PC-9 (cell line): ENCODE measurements around the gene MTNR1A. TPM values are rescaled to one million over a fixed set of nuclear protein-coding genes. Genes with fewer than 3 reads are reported as not detected.

Experiments
- BruUV-seq: library from RNA; stranded (reverse); fragments of 400-500 nt; replicated peaks from 2 replicates; lab custom pipeline; 2021; lab: Mats Ljungman, UMichigan
- CTCF ChIA-PET: fragments of 300-600 bp; sonication (Branson Sonifier 250); formaldehyde crosslinking; loops from one replicate; lab custom pipeline; 2022; ENCODE audit warnings: antibody characterized with exemption; lab: Charles Lee
- POLR2A ChIA-PET: fragments of 300-600 bp; sonication (Branson Sonifier 250); formaldehyde crosslinking; loops from one replicate; lab custom pipeline; 2022; ENCODE audit warnings: antibody characterized with exemption; ENCODE audit not compliant: unreplicated experiment; lab: Charles Lee
- DNase-seq, 2 experiments: peaks; one replicate each; pipeline versions ENCODE4 v3.0.0 to v3.0.0-alpha.2; 2015 to 2022; ENCODE audit warnings: mixed read lengths in 1 of 2
- H2AFZ ChIP-seq: fragments of 200-600 bp; sonication (generic); 2 replicates; pipeline ENCODE4 v1.8.1; 2017; ENCODE audit warnings: antibody characterized with exemption
- H3F3A ChIP-seq: fragments of 200-600 bp; sonication (generic); 2 replicates; pipeline ENCODE4 v1.8.1; 2017; ENCODE audit warnings: antibody characterized with exemption, mild to moderate bottlenecking, low read depth; ENCODE audit not compliant: insufficient read depth
- H3K27ac ChIP-seq: fragments of 200-600 bp; sonication (generic); 2 replicates; pipeline ENCODE4 v1.6.1; 2016; ENCODE audit warnings: mixed run types
- H3K27me3 ChIP-seq: fragments of 200-600 bp; sonication (generic); 2 replicates; pipeline ENCODE4 v1.6.1; 2016; ENCODE audit warnings: low read depth, mixed run types; ENCODE audit not compliant: insufficient read depth
- H3K36me3 ChIP-seq: fragments of 200-600 bp; sonication (generic); 2 replicates; pipeline ENCODE4 v1.6.1; 2016; ENCODE audit warnings: low read depth, mixed run types
- H3K4me1 ChIP-seq: fragments of 200-600 bp; sonication (generic); replicated peaks from 2 replicates; pipeline ENCODE4 v1.6.1; 2016; ENCODE audit warnings: mixed run types; ENCODE audit not compliant: insufficient read depth
- H3K4me2 ChIP-seq: fragments of 200-600 bp; sonication (generic); 2 replicates; pipeline ENCODE4 v1.6.1; 2017; ENCODE audit warnings: mixed run types
- H3K4me3 ChIP-seq: fragments of 200-600 bp; sonication (generic); 2 replicates; pipeline ENCODE4 v1.6.1; 2016; ENCODE audit warnings: mixed run types
- H3K79me2 ChIP-seq: fragments of 200-600 bp; sonication (generic); 2 replicates; pipeline ENCODE4 v1.6.1; 2017; ENCODE audit warnings: low read depth, mixed run types
- H3K9me2 ChIP-seq: fragments of 200-600 bp; sonication (generic); 2 replicates; pipeline ENCODE4 v1.8.1; 2017; ENCODE audit warnings: mild to moderate bottlenecking; ENCODE audit not compliant: insufficient read depth
- H3K9me3 ChIP-seq: fragments of 200-600 bp; sonication (generic); 2 replicates; pipeline ENCODE4 v1.8.1; 2016; ENCODE audit warnings: low read depth; ENCODE audit not compliant: insufficient read depth
- H4K20me1 ChIP-seq: fragments of 200-600 bp; sonication (generic); 2 replicates; pipeline ENCODE4 v1.8.1; 2017; ENCODE audit not compliant: insufficient read depth
- EZH2 ChIP-seq: fragments of 200-600 bp; sonication (generic); IDR thresholded peaks from 2 replicates; pipeline ENCODE4 v1.8.0; 2017; ENCODE audit warnings: antibody characterized with exemption, low read depth
- intact Hi-C: fragments of 100-400 bp; cut with micrococcal nuclease; formaldehyde crosslinking; loops from one replicate; pipeline ENCODE4 v1.10.0; 2022; ENCODE audit not compliant: unreplicated experiment
- total RNA-seq: library from RNA; stranded (reverse); gene quantifications from 2 replicates; pipeline ENCODE4 v1.2.3, GENCODE V29; 2021
- TF ChIP-seq, protein P1 (sequence below): fragments of 200-600 bp; sonication (generic); conservative IDR thresholded peaks from 2 replicates; pipeline ENCODE4 v1.6.1; 2017; ENCODE audit warnings: mixed run types, antibody characterized with exemption, mild to moderate bottlenecking, moderate library complexity

Gene MTNR1A
- total RNA-seq, 1 experiment from 2014 or later = not detected

DNA sequence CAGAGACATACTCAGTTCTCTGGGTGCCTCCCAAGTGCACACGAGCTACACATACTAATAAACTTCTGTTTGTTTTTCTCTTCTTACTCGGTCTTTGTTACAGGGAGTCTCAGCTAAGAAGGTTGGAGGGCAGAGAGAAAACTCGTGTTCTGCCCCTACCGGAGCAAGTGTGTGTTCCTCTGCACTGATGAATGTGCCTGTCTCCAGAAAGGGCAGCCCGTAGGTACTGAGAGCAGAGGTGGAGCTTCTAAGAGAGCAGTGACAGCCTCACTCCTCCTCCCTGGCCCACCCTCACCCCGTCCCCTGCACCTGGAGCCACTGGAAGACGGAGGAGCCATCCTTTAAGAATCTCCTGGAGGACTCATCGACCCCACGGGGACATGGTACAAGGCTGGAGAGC is 67.6 kb downstream of the MTNR1A start:
- H2AFZ ChIP-seq = no peak overlapping the region
- H3K4me2 ChIP-seq = no peak overlapping the region
- H3K79me2 ChIP-seq = no peaks in the 10 kb centered on the region
- no peaks in the 10 kb centered on the region for H3K36me3 ChIP-seq
- intact Hi-C loops = no loop called here
- H3K9me3 ChIP-seq = no peaks in the 10 kb centered on the region
- no peaks in the 10 kb centered on the region for H3F3A ChIP-seq
- no TSS peak for BruUV-seq
- POLR2A ChIA-PET = no interaction called here
- CTCF ChIA-PET = no interaction called here
- peaks cover 20% of the 10 kb centered on the region for H3K27me3 ChIP-seq
- TF ChIP-seq EZH2 = no peak
- TF ChIP-seq, protein P1, sequence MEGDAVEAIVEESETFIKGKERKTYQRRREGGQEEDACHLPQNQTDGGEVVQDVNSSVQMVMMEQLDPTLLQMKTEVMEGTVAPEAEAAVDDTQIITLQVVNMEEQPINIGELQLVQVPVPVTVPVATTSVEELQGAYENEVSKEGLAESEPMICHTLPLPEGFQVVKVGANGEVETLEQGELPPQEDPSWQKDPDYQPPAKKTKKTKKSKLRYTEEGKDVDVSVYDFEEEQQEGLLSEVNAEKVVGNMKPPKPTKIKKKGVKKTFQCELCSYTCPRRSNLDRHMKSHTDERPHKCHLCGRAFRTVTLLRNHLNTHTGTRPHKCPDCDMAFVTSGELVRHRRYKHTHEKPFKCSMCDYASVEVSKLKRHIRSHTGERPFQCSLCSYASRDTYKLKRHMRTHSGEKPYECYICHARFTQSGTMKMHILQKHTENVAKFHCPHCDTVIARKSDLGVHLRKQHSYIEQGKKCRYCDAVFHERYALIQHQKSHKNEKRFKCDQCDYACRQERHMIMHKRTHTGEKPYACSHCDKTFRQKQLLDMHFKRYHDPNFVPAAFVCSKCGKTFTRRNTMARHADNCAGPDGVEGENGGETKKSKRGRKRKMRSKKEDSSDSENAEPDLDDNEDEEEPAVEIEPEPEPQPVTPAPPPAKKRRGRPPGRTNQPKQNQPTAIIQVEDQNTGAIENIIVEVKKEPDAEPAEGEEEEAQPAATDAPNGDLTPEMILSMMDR = no peak
- no peaks in the 10 kb centered on the region for H3K4me1 ChIP-seq
- DNase-seq = no peak
- H4K20me1 ChIP-seq = no peaks in the 10 kb centered on the region
- no peak overlapping the region for H3K4me3 ChIP-seq
- no peaks in the 10 kb centered on the region for H3K9me2 ChIP-seq
- H3K27ac ChIP-seq = no peak overlapping the region

DNA sequence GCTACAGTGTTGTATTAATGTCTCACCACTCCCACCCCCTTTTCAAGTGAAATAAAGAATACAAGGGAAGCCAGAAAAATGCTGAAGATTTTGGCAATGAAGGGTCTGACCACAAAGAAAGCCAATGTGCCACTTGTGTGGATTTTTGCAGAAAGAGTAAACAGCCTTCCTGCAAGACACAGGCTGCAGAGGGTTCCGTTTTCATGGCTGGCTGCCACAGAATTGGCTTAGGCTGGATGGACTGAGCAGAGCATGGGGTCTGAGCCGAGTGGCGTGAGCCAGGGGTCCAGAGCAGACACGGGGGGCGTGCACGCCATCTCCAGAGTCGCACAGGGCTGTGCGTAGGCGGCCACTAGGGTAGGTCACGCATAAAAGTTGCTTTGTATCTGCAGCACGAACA is 69.2 kb downstream of the MTNR1A start:
- Histone ChIP-seq H3K36me3 (no peaks in the 10 kb centered on the region), H3K9me2 (no peaks in the 10 kb centered on the region), H3K4me3 (no peak overlapping the region), H3K4me1 (no peaks in the 10 kb centered on the region), H3K27ac (no peak overlapping the region), H3K4me2 (no peak overlapping the region), H3K9me3 (no peaks in the 10 kb centered on the region), H2AFZ (no peak overlapping the region), H3F3A (no peaks in the 10 kb centered on the region), H4K20me1 (no peaks in the 10 kb centered on the region), H3K27me3 (peaks cover 35% of the 10 kb centered on the region), H3K79me2 (no peaks in the 10 kb centered on the region)
- CTCF ChIA-PET = no interaction called here
- intact Hi-C loops = no loop called here
- no peak for DNase-seq
- POLR2A ChIA-PET = no interaction called here
- no TSS peak for BruUV-seq
- TF ChIP-seq, protein P1 = no peak
- TF ChIP-seq EZH2 = no peak

DNA sequence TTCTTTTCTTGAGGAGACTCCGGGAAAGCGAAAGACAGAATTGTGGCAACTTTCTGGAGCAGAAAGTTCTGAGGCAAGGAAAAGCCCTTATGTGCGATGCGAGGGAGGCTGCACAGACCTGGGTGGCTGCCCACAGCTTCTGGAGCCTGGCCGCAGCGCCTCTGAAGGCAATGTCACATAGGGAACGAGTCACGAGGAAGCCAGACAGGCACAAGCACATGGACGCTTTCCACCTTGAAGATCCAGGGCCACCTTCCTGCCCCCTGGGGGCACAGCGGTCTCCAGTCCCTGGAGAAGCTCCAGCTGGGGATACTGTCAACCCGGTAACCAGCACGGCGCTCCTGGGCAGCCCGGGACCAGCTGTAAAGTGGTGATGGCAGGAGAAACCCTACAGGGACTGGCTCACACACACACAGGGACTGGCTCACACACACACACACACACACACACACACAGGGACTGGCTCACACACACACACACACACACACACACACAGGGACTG is 69.8 kb downstream of the MTNR1A start:
- Histone ChIP-seq H3K27me3 (peaks cover 36% of the 10 kb centered on the region), H3K4me2 (no peak overlapping the region), H3K27ac (no peak overlapping the region), H3K79me2 (no peaks in the 10 kb centered on the region), H3F3A (no peaks in the 10 kb centered on the region), H3K36me3 (no peaks in the 10 kb centered on the region), H2AFZ (no peak overlapping the region), H3K4me1 (no peaks in the 10 kb centered on the region), H3K9me3 (no peaks in the 10 kb centered on the region), H4K20me1 (no peaks in the 10 kb centered on the region), H3K4me3 (no peak overlapping the region), H3K9me2 (no peaks in the 10 kb centered on the region)
- DNase-seq = no peak
- POLR2A ChIA-PET = no interaction called here
- intact Hi-C loops = no loop called here
- no peak for TF ChIP-seq EZH2
- TF ChIP-seq, protein P1 = no peak
- BruUV-seq = no TSS peak
- CTCF ChIA-PET = no interaction called here
